GM19238 (cell line): ENCODE measurements around the gene ROBO2.

Source experiments
- DNase-seq: peaks from one replicate; pipeline ENCODE4 v3.0.0; 2011; ENCODE audit warnings: low spot score; ENCODE audit not compliant: insufficient read length

Gene ROBO2

DNA sequence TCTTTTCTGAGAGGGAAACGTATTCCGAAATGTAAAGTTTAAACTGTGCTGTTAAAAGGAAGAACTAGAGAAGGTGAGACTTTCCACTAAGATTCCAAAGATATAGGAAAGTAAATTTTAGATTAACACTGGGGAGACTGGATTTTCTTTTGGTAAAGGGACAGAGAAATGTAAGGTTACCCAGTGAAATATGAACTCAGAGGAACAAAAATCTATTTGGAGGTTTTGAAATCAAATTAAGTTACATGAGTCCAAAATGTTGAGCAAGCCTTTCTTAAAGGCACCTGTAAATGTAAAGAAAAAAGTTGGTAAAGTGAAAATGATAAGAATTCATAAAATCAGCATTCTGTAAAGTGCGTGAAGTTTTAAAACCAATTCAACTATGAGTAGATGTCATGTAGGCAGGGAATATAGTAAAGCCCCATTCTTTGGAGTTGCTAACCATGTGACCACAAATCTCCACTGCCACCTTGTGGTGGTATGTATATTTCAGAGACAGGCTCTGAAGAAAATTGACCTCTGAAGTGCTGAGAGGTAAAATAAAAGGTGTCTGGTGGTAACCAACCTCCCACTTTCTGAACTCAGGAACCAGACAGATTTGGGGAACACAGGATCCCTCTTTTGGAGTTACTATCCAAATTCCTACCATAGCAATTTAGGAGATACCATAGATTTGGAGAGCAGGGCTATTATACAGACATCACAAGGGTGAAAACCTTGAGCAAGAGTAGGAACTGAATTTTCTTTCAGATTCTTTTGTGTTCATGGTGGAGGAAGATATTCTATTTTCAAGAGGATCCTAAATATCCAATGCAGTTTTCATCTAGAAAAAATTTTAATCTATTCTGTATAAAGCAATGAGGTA, 215.3 kb downstream of the ROBO2 start:
- DNase-seq = no peak

DNA sequence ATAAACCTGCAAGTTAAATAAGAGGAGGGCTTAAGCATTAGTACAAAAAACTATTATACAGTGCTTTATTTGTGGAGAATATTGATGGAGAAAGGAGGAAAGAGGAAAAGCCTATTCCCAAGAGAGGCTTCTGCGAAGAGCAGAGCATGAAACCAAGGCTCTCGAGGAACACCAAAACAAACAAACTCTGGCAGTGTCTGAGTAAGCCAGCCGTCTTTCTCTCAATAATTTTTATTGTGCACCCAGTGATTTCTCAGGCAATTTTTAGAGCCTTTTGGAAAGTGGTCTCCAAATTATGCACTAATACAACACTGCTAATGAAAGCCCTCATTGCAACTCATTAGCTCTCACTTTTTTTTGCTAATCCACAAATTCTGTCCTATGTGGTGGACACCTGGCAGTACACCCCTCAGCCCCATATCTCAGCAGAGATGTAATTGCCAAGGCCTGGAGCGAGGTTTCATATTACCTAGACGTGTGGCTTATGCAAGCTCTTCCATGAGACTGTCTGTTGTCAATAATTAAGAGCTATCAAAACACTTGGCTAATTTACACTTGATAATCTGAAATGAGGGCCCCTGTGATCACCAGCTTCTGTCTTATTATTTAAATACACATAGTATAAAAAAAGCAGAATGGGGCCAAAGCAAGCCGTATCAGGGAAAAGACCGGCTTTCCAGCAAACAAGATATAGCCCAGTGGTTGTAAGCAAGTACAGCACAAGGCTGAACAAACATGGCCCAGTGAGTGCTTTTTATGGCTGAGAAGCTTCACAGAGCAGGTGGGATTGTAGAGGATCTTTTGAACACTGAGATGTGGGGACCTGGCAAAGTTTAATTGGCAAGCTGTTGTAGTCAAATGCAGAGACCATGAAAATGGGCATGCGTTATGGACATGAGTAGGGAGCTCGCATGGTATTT, 216.9 kb downstream of the ROBO2 start:
- DNase-seq = no peak

DNA sequence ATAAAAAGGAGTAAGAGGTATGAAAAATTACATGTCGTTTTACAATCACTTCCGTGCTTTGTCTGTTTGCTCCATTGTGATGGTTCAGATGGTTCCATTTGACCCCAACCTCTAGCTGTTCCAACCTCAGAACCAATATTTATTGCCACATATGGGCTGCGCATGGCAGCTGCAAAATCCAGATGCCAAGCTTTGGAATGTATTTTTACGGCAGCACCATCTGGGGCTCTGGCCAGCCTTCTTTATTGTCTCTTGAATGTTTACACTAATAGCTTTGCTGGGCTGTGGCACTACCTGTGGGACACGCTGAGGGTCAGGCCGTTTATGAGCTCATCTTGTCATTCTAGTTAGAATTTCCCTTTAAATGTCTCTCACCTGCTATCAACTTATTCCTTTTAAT, 219.8 kb downstream of the ROBO2 start:
- DNase-seq = no peak

DNA sequence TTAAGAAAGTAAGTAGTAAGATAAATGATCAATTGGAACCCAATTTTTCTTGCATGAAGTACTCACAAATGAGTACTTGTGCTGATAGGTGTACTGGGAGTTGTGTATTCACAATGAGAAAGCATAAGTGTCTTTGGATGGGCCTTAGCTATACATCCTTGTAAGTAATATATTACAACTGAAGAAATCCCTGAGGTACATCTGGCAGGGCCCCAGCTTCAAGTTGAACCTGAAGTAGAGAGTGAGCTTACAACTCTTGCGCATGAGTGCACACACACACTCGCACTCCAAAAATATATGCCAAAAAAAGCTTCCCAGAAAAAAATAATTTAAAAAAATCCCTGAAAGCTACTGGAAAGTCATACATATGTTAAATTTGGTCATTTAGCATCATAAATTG, 222.5 kb downstream of the ROBO2 start:
- no peak for DNase-seq

DNA sequence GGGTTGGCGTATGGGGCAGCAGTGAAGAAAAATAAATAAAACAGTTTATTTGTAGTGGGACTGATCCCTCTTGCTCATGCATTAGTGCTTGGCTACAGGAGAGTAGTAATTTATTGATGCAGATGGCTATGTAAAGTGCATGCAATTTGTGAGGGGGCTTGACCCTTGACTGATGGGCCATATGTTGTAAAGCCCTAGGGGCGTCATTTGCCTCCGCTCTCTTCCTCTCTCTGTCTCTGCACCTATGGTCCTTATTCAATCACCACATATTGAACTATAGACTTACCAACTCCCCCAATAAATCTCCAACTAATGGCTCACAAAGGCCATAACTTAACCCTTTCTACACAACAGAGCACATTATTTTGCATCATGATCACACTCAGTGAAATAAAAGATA, 227.7 kb downstream of the ROBO2 start:
- no peak for DNase-seq

DNA sequence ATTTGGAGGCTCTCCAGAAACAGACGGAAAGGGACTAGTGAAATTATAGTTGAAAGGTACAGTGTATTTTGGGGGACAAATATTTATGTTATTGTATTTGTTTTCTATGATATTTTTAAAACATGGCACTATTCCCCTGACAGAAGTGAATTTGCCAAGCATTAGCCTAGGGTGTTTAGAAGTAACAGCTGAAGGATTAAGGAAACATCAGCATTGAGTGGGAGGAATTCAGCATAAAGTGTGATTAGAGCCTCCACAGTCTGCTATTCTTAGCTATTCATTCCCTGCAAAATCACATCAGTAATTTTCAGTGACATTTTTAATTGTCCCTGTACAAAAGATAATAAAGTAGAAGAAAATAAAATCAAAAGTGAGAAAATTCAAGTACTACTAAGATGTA, 231.4 kb downstream of the ROBO2 start:
- DNase-seq = no peak

DNA sequence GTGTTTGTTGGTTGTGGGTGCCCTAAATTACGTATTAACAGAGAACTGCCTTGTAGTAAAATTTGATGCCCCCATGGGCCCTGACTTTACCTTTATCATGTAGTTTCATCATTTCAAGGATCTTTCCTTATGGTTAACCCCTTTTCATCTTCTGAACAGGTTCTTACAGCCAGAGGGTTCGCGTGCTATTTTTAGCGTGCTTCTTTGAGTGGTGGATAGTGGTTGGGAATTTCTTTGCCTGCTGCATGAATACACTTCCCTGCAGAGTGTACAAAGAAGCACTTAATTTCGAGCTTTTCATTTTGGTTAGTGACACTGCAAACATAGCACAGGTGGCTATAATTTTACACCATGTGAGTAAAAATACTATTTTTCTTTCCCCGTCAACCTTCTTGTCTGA, 231.8 kb downstream of the ROBO2 start:
- no peak for DNase-seq

DNA sequence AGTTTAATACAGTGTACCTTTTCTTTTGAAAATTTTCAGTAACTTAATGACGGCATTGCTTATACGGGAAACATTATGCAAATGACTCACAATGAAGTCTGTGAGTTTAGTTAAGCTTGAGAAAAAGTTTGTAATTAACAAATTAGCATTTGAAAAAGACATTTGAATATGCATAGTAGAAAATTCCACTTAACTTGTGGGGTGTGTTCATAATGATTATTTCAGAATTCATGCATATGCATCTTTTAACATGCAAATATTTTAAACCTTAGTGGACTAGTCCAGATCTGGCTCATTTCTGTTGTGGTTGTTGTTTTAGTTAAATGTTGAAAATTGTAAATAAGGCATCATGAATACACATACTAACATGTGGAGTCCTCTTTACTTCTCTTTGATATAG, 239.4 kb downstream of the ROBO2 start:
- no peak for DNase-seq

DNA sequence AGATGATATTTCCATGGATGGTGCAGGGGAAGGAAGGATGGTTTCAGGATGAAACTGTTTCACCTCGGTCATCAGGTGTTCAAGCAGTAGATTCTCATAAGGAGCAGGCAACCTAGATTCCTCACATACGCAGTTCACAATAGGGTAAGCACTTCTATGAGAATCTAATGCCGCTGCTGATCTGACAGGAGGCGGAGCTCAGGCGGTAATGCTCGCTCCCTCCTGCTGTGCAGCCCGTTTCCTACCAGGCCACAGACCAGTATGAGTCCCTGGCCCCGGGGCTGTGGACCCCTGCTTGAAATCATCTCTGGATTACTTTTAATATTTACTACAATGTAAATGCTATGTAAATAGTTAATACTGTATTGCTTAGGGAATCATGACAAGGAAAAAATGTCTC, 241.8 kb downstream of the ROBO2 start:
- no peak for DNase-seq

DNA sequence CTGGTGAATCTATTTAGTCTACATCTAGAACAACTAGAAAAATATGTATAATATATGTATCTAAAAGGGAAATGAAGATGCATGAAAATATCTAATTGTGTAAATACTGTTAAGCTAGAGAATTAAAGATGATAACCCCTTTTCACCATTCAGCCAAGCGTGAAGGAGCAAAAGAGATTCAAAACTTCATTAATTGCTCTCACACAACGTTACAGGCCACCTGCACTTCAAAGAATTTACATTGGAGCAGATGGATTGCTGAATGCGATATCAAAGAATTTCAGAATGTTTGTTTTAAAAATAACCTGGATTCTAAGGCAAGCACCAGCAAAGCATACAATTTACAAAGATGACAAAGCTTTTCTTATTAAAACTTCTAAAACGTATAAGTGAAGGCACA, 243.2 kb downstream of the ROBO2 start:
- no peak for DNase-seq

DNA sequence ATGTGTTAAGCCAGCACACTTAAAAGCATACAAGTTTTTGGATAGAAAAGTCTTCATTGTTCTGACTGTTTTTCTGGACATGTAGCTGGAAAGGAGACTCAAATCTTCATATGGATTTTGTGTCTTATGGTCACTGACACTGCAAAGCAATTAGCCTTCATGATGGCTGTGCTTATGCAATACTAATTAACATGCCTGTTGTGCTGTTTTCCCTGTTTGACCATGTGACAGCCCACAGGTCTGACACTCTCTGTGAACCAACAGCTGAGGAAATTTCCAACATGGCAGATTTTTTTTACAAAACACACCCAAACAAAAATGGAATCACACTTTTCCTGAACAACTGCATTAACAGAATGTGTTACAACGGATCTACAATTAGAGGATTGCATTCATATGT, 248.4 kb downstream of the ROBO2 start:
- no peak for DNase-seq

DNA sequence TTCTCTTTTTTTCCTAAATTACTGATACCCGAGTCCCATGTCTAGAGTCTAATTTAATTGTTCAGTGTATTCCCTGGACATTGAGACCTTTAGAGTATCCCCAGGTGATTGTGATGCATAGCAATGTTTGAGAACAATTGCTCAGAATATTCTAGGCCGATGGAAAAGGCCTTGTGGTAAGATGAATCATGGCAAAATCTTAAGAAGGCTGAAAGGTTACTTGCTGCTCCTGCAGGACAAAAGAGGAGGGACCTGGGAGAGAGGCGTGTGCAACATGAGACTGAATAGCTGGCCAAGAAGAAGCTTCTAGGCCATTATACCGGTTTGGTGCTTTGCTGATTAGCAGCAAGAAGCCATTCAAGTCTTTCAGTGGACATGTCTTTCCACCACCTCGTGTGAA, 256.6 kb downstream of the ROBO2 start:
- no peak for DNase-seq

DNA sequence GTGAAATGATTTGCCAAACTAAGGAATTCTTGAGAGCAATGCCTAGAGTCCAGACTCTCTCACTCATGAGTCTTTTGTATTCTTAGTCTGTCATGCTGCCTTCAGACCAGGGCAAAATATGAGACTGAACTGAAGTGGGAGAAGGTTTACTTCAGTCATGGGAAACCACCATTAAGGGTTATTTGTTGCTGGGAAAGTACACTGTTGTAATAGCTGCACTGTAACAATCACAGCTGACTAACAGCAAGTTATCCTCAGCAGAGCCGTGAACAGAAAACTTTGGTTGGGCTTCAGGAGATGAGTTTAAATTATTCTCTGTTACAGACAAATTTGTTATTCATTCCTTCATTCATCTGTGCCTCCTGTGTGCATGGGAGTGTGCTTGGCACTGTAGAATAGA, 258.5 kb downstream of the ROBO2 start:
- no peak for DNase-seq

DNA sequence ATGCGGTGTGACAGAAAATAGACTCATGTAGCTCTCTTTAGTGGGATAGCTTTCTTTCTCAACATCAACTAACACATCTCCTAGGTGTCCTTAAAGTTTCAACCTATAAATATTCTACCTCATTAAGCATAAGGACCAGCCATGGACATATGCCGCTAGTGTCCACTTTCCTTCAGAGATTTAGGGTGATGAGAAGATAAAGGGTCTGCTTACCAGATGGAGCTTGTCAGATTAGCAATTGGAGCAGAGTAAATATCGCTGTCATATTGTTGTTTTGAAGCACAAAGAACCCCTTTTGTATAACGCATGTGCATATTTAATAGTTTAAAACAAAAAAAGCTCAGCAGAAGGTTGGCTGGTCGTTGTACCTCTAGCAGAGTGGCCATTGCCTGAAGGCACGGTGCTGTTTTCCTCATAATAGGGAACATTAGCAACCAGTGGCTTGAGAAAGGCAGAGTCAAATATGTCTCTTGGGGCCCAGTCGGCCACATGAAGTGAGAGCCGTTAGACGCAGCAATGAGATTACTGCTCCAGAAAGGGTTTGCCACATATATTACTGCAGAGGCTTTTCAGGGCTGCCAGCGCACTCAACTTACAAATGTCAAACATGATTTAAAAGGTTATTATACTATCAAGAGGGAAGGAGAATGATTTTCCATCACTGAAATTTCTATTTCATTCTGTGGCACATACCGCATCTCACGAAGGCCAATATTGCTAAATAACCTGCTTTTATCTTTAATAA, 264.2 kb downstream of the ROBO2 start:
- DNase-seq = no peak

DNA sequence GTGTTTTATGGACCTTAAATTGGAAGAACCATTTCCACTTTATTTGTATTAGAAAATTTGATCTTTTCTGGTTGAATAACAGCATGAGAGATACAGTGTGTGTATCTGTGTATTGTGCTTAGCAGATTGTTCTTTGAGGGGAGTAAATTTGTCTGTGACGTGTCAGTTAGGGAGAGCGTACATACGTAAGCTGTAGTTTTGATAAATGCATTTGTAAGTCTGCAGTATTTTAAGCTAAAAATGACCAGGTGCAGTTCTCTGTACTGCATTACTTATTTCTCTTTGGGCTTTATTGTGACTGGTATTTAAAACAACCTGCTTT, 264.8 kb downstream of the ROBO2 start:
- DNase-seq = no peak

DNA sequence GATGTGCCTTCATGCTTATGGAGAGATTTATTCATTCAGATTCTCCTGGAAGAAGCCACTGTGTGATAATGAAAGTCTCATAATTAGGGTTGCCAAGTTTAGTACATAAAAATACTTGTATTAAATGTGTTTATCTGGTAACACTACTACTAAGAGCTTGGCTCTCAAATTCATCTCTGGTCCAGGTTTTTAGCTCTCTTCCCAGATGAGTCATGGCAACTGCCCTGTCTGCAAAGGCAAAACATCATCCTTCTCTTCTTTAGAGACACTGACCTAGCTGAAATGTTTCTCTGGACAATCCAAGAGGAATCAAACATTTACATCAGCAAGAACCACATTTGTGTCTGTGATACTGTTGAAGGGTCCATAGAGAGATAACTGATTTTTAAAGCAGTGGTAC, 269.6 kb downstream of the ROBO2 start:
- DNase-seq = no peak

DNA sequence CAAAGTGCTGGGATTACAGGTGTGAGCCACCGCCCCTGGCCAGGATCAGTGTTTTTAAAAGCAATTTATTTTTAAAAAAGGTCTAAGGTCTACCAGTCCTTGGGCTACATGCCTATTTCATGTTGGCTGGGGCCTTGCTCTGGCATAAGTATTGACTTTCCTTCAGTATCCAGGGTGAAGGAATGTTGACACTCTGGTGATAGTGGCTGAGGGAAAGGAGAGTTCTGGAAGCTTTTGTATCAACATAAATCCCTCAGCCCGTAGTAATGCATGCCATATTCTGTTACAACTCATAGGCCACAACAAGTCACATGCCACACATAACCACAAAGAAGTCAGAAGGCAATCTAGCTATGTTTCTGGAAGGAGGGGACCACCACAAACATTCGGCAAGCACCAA, 273.9 kb downstream of the ROBO2 start:
- no peak for DNase-seq

DNA sequence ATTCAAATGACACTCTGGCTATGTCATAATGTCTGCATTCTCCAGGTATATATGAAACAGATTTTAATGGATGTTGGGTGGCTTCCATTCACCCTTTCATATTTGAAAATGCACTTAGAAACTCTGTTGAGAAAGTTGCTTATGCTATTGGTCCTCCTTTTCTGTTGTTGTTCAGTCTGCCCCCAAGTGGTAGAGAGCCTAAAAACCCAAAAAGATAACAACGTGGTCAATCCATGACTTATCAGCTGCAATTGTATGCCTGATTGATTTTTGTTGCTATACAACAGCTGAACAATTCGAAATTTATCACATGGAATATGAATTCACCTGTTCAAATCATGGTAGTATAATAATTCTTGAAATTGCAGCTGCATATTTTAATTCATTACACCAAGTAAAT, 279.8 kb downstream of the ROBO2 start:
- no peak for DNase-seq

DNA sequence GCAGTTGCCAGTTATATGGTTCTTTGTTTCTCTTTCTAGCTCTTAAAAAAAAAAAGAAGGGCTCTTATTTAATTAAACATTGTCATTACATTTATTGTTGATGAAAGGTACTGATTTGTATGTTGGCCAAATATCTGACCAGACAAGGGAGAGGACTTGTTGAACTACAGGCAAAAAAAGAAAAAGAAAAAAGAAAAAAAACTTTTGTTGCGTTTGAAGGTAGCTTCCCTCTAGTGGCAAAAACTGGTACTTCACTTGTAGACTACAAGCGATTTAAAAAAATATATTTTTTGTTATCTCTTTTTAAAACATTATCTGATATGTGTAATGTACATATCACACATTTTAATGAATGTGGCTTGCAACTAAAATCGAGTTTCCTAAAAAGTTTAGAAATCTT, 280.6 kb downstream of the ROBO2 start:
- DNase-seq = no peak

DNA sequence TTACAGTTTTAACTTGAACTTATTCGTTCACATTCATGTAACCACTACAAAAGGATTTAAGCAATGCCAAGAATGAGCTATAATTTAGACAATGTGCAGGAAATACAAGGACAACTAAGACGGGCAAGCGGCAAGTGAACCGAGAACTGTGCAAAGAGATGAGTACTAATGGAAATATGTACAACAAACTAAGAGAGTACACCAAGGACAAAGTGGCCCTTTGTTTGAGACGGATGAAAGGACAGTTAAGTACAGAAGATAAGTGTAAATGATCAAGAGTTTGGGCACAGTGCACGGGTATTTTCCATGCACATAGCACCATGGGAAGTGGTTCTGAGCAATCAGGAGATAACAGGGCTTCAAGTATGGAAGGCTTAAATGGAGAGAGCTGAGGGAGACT, 281.7 kb downstream of the ROBO2 start:
- no peak for DNase-seq

DNA sequence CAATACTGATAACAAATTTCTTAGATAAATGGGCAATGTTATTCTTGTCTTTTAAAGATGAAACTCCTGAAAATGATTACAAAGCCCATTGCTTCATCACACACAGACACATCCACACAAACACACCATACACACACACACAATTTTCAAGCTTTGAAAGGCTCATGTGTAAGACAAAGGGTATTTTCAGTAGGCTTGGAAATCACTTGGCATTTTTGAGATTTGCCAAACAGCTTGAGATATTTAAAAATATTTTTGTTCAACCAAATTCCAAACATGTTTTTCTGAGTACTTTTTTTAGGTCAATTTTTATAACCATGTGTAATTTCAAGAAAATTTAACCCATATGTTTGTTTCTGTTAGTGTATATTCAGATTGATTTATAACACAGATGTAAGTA, 283.7 kb downstream of the ROBO2 start:
- no peak for DNase-seq

DNA sequence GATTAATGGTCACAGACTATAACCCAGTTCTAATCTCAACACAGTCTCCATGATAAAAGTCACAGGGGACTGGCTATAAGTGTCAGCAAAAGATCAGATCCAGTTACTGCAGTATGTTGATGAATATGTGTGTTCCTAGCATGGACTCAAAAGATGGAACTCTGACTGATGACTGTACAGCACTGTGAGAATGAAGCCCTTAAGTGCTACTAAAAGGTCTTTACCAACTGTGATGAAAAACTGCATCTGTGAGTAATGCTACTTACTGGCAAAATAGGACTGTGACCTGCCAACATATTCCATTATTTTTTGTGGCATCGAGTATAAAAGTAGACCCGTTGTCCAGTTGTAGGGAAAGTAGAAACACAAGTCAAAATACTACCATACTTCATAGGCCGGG, 284.2 kb downstream of the ROBO2 start:
- DNase-seq = no peak
